GM21381 (cell line): ENCODE results near the gene OR51A2.
A peak's percentile ranks its signal among the peaks of the same experiment; 100 is the strongest.
"Not testable (repeated sequence)": the region's sequence is repeated elsewhere in the genome, so short reads cannot be mapped to it uniquely, and the experiment has no call there.

ENCODE experiments used
- ATAC-seq: cut with Tn5 transposase; IDR thresholded peaks from one replicate; pipeline ENCODE4 v1.9.1; 2021; ENCODE audit warnings: mild to moderate bottlenecking, moderate library complexity; ENCODE audit not compliant: unreplicated experiment

OR51A2 gene, protein sequence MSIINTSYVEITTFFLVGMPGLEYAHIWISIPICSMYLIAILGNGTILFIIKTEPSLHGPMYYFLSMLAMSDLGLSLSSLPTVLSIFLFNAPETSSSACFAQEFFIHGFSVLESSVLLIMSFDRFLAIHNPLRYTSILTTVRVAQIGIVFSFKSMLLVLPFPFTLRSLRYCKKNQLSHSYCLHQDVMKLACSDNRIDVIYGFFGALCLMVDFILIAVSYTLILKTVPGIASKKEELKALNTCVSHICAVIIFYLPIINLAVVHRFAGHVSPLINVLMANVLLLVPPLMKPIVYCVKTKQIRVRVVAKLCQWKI

DNA sequence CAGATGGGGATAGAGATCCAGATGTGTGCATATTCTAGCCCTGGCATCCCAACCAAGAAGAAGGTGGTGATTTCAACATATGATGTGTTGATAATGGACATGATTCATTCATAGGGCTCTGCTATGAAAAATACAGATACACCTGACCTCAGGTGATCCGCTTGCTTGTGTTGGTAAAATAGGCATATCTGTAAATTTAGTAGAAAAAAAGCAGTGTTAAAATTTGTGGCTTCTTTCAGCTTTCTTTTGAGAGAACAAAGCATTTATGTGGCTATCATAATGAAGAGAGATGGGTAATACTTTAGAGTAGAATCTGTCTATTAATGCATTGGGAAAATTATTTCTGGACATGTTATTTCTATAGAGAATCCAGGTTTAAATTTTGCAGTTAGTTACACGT, at the start of gene OR51A2:
TSS of gene OR51A2 (minus strand) at position 101 of the 400 bp plus-strand sequence. CDS start at position 101, 0 bp downstream.
- not testable (repeated sequence) for ATAC-seq

DNA sequence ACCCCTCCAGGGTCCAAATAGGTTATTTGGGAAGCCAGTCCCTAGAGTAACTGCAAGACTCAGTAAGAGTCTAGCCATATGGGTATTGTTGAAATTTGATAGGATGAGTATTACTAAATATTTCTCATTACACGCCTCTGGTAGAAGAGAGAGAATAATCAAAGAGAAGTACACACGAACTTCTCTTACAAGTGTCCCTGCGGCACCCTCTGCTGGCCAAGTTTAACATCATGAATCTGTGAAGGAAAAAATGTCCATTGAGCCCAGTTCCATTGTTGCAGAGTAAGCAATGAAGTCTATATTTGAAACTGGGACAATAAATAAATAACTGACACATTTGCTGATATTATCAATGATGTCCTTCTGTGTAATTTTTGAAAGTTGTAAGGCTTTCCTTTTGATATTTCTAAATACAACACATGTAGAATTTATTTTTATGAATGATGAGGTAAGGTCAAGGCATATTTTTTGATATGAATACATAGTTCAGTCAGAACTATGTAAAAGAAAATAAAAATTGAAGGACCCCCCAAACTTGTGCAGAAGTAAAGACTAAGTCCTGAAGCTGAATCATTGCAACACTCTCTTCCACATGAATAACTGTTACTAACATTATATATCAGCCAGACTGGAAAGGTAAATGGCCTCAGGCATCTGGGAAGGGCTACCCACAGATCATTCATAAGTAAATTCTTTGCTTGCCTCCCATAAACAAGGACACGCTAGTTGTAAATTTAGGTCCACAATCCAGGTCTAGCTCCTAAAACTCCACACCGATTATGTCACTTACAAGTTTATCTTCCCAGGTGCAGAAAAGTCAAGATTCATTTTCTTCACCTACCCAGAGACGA, 49.1 kb upstream of the OR51A2 start:
- ATAC-seq, result peak; percentile 51

DNA sequence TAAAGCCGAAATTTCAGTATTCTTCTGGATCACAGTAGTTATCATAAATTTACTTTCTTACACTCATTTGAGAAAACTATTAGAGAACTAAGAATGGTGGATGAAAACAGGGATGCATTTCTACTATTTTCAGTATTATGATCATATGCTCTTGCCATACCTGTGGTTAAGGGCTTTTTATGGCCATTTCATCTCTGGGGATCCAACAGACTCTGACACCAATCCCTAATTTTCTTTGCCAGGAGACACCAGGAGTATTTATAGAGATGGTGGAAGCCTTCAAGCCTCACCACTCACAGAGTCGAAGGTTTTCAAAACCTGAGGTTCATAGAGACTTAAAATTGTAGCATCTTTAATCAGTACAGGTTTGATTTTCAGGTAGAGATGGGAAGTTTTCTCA, 39.0 kb upstream of the OR51A2 start, which contains the start of gene OR51L1:
TSS of gene OR51L1 (plus strand) at position 301 of the 400 bp plus-strand sequence. CDS start 4,132 bp downstream, outside the sequence.
- ATAC-seq, result no peak

DNA sequence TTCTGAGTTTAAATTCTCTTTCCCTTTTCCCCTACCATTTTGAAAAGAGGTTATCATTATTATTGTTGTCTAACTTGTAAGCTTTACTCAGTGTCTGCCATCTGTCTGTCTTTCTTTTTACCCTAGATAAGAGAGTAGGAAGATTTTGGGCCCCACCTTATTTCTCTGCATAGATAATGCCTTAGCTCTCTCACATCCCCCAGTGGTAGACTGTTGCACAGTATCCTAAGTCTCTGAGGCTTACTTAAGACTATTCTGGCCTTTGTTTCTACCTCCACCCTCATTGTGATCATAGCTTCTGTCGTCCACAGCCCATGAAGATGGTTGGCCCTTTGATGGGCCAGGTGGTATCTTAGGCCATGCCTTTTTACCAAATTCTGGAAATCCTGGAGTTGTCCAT, 35.5 kb upstream of the OR51A2 start:
- ATAC-seq, result no peak

DNA sequence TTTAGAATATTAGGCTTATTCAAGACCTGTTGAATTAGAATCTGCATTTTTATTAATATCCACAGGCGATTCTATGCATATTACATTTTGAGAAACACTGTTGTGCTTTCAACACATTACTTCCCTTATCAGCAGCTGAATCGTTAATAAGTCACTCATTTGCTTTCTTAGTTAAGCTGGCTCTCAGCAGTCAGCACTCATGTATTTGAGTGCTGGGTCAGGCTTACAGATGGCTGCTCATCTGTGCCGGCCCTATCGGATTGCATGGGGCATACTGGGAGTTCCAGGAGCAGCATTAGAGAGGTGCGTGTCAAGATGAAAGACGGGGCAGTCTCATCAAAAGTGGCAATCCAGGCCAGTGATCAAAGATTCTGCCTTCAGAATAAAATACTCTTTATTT, 28.3 kb upstream of the OR51A2 start:
- ATAC-seq, result no peak

DNA sequence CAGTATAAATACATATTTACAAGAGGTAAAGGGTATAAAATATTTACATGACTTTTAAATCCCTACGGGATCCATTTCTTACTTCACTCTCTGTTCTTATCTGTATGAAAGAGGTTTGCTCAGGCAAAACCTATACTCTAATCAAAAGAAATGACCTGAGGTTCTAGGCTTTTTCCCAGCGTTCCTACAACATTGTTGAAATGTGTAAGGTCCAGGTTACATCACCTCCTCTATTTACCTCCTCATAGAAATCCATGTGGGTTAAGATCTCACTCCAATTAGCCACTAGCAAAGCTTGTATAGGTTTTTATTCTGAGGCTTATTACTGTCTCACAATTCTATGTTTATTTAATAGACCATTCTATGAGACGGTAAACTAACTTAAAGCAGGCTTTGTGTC, 27.2 kb upstream of the OR51A2 start:
- no peak for ATAC-seq

DNA sequence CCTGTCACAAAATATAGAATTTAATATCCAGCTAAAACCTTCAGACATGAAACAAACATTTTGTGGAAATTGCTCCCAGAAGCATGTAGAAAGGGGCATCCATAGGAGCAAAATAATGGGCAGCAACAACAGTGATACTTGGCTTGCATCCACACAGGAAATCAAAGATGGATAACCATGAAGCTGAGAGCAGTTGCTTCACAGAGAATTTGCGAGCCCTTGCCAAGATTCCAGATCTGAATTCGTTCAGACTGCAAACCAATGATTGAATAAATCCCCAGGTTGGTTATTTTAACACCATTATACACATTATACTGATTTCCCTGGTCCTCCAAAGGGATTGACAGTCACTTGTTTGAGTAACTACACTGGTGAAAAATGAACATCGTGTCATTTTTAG, 23.5 kb upstream of the OR51A2 start:
- no peak for ATAC-seq

DNA sequence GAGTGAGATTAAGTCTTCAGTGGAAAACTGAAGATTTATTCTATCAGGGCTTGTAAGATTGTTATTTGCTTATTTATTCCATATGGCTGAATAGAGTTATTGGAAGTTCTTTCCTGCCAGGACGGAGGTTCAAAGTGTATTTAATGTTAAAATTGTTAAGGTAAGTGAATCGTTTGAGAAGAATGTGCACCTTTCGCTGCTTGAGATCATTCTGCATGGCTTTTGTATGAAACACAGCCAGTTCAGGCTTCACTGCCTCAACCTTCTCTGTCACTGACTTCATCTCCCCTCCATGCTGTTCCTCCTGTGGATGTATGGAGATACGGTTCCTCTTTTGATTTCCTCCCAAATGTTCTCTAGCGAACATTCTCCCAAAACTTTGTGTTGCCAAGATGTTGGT, 19.9 kb upstream of the OR51A2 start:
- no peak for ATAC-seq

DNA sequence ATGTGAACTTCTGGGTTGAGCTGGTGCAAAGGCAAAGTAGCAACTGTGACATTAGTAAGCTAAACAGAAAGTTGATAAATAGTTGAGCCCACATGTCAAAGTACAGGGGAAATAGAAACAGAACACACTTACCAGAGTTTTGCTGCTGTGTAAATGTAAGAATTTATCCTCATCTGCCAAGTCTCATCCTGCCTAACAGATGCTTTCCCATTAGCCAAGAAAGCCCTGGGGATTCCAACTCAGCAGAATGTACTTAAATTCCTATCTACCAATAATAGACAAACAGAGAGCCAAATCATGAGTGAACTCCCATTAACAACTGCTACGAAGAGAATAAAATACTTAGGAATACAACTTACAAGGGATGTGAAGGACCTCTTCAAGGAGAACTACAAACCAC, 7.3 kb upstream of the OR51A2 start:
- no peak for ATAC-seq

DNA sequence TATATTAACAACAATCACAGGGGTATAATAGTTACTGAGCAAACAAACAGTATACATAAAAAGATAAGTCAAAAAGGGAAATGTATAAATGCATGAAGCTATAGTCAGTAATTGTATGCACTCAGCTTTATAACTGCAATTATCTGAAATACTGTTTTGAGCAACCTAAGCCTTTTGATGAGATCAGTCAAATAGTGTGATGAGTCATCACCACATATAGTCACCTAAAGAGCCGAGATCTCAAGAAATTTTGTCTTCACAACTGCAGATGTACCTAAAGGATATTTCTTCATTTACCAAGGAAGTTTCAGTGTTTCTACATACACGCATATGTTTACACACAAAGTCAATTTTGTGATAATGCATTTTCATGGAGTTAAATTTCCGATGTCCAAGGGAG, 5.4 kb upstream of the OR51A2 start:
- no peak for ATAC-seq

DNA sequence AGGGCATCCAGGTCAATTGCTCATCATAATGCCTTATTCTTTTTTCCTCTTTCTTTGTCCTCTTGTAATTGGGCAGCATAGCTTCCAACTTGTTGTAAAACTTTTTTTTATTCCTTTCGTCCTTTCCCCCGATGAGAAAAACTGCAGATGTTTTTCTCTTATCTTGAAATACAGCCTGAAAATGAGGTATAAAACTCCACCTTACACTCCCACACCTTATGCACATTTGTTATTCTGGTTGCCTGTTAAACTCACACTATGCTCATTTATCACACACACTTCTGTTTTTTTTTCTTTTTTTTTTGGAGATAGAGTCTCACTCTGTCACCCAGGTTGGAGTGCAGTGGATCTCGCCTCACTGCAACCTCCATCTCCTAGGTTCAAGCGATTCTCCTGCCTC, 1.9 kb upstream of the OR51A2 start:
- ATAC-seq, result no peak

DNA sequence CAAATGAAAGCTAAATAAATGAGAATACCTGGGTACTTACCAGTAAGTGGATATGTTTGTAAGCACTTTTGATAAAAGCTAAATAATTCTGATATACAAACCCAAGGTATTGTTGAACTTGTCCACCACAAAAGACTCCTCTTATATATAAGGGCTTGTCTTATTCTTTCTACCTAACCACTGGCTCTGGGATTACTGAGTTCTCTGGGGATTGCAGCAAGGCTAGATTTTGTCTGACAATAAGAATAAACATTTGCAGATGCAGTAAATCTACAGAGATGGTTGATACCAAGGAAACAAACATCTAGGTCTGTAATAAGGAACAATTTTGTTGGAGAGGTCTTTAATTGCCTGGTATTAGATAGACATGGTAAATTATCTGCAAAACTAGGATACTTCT, 8.0 kb downstream of the OR51A2 start, which contains the start of gene OR51A4:
TSS of gene OR51A4 (minus strand) at position 101 of the 400 bp plus-strand sequence. CDS start 505 bp downstream, outside the sequence.
- ATAC-seq, result no peak

DNA sequence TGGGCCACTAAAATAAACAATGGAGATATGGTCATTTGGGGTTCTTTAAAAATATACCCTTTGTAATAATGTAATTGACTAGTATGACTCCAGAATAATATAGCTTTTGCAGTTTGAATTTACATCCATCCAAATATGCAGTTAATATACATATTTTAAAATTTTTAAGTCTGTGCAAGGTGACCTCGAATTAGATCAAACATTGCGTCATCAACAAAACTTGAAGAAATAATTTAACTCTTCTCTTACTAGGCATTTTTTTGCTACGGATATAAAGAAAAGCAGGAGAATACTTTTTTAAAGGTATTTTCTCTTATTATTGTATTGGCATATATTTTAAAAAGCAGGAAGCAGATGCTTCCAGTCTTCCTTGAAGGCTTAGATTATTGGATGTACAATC, 18.8 kb downstream of the OR51A2 start:
- no peak for ATAC-seq

DNA sequence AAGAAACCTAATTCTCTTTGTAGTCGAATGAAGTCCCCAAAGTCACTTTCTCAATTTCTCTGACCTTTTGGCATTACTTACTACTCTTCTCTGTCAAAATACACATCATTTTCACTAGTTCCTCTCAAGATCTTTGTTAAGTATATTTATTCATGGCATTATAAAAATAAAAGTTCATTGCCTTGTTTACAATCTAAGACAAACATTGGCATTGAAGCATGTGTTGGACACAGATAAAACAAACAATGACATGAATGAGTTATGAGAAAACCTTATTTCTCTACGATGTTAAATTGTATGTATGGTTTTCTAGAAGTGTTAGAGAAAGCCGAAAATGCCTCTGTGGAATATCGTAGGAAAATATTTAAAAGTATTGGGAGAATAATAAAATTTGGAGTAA, 22.8 kb downstream of the OR51A2 start:
- no peak for ATAC-seq

DNA sequence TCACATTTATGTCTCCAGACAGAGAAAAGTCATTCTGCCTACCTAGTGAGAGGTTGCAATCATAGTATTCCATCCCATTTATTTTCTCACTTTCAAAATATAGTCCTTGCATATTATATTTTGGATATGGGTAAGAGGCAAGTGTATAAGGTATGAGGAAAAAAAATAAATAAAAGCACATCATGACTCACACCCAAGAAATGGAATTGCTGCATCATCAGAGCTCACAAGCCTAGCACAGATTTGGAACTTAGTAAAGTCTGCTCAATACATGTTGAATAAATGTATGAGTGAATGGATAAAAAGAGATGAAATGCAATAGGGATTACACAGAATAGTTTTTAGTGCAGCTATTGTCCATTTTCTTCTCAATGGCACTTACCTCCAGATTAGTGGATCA, 28.9 kb downstream of the OR51A2 start:
- no peak for ATAC-seq

DNA sequence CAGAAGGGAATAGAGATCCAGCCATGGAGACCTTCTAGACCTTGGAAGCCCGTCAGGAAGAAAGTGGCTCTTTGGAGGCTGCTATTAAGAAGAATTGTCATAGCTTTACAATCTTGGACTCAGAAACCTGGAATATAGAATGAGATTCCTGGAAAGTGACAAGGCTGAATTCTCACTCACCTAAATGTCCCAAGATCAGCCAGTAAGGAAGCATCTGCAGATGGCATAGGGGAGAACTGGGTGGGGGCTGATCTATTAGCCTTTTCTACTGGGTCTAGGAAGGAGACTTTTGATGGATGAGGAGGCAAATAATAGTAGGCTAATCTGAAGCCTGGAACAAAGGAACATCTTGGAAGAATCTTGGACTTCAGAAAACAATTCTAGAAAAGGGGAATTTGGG, 31.3 kb downstream of the OR51A2 start, which contains the start of gene OR51G1:
TSS of gene OR51G1 (minus strand) at position 101 of the 400 bp plus-strand sequence. CDS start at position 101, 0 bp downstream.
- no peak for ATAC-seq

DNA sequence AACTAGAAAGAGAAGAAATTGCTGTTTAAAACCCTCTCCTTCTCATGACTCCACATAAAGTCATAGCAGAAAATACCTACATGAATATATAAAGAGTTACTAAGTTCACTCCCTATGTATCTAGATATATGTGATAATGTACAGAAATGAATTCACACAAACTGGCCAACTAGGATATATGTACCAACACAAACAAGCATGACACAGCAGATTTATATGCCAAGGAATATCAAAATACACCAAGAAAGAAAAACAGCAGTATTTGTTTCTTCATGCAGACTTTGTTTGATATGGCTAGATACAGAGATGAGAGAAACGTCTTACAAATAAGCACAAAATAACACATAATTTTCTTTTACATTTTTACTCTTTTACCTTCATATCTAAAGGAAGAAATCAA, 33.2 kb downstream of the OR51A2 start:
- ATAC-seq, result no peak

DNA sequence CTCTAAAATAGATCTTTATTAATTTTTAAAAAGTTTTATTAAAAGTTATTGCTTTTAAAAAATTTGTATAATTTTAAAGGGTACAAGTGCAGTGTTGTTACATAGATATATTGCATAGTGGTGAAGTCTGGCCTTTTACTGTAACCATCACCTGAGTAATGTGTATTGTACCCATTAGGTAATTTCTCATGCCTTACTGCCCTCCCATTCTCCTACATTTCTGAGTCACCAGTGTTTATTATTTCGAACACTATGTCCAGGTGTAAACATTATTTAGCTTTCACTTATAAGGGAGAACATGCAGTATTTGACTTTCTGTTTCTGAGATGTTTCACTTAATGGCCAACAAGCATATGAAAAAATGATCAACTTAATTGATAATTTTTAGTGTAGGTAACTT, 33.7 kb downstream of the OR51A2 start:
- no peak for ATAC-seq

DNA sequence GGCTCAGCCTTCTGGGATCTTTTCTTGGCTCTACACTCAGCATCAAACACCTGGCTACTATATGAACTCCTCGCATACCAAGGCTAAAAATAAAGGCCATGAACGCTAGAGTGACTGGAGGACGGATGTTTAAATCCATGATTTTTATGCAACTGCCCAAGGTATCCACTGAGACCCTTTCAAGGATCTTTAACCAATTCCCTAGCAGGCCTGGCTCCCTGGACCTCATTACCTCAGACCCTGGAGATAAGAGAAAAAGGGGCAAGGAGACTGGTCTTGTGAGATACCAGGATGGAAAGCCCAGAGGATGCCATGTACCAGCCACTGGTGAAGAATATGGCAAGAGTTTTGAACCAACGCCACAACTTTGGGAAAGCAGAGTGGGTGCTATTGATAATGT, 36.3 kb downstream of the OR51A2 start, which contains the start of gene OR51G2:
TSS of gene OR51G2 (minus strand) at position 101 of the 400 bp plus-strand sequence. CDS start 3,687 bp downstream, outside the sequence.
- ATAC-seq, result no peak

DNA sequence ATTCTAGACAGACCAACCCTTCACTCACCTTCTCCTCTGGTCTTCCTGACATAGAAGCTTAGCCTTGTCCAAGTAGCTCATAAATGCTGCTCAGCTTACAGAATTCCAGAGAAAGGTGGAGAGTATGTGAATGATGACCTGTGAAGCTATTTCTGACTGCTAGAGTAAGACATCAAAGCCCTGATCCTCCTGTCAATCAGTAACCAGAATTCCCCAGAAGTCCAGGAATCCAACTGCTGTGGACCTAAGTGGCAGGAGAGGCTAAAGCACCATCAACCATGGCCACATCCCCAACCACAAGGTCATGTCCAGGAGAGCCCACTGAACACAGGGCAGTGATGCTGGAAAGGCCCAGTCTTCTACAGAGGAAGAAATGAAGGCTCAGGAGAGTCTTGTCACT, 38.9 kb downstream of the OR51A2 start:
- ATAC-seq, result no peak
